ENCODE data around the gene ESRP2.

The ESRP2 gene

GRCh38 chr16:68250951-68251350, 15.0 kb upstream of the ESRP2 start:
- H2AFZ ChIP-seq, result no peak overlapping the region
- H3K36me3 ChIP-seq (ENCODE audit: control insufficient read depth, insufficient read depth, low read length), result no peaks in the 10 kb centered on the region
- no peaks in the 10 kb centered on the region for H3K27me3 ChIP-seq (ENCODE audit: control insufficient read depth, insufficient read depth, low read length)
- H3K79me2 ChIP-seq, result peaks cover 9% of the 10 kb centered on the region
- H3K4me3 ChIP-seq (ENCODE audit: low read depth, low read length), result no peak overlapping the region
- no peak overlapping the region for H3K4me2 ChIP-seq (ENCODE audit: low read length)
- H3K27ac ChIP-seq, result no peak overlapping the region
- H3K9ac ChIP-seq, result no peak overlapping the region
- H3K4me1 ChIP-seq, result peaks cover 4% of the 10 kb centered on the region
- H3K9me3 ChIP-seq (ENCODE audit: control insufficient read depth, low read length), result no peaks in the 10 kb centered on the region
- TF ChIP-seq, protein P1, sequence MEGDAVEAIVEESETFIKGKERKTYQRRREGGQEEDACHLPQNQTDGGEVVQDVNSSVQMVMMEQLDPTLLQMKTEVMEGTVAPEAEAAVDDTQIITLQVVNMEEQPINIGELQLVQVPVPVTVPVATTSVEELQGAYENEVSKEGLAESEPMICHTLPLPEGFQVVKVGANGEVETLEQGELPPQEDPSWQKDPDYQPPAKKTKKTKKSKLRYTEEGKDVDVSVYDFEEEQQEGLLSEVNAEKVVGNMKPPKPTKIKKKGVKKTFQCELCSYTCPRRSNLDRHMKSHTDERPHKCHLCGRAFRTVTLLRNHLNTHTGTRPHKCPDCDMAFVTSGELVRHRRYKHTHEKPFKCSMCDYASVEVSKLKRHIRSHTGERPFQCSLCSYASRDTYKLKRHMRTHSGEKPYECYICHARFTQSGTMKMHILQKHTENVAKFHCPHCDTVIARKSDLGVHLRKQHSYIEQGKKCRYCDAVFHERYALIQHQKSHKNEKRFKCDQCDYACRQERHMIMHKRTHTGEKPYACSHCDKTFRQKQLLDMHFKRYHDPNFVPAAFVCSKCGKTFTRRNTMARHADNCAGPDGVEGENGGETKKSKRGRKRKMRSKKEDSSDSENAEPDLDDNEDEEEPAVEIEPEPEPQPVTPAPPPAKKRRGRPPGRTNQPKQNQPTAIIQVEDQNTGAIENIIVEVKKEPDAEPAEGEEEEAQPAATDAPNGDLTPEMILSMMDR (IDR thresholded peaks at IDR 0.05), result no peak

DNA sequence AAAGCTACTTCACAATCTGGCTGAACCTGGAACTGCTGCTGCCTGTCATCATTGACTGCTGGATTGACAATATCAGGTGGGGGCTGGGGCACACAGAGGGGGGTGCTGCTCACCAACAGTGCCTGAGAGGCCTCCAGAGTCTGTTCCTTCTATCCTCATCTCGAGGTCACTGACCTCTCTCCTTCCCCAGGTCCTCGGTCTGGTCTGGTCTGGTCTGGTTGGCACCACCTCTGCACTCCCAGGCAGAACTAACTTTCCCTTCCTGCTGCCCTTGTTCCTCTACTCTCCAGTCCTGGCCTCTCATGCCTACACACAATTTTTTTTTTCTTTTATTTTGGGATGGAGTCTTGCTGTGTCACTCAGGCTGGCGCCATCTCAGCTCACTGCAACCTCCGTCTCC, 13.4 kb upstream of the ESRP2 start:
- H3K4me2 ChIP-seq (ENCODE audit: low read length), result no peak overlapping the region
- no peak overlapping the region for H3K27ac ChIP-seq
- H3K9ac ChIP-seq, result no peak overlapping the region
- H2AFZ ChIP-seq, result no peak overlapping the region
- peaks cover 15% of the 10 kb centered on the region for H3K79me2 ChIP-seq
- no peaks in the 10 kb centered on the region for H3K27me3 ChIP-seq (ENCODE audit: control insufficient read depth, insufficient read depth, low read length)
- H3K36me3 ChIP-seq (ENCODE audit: control insufficient read depth, insufficient read depth, low read length), result no peaks in the 10 kb centered on the region
- H3K9me3 ChIP-seq (ENCODE audit: control insufficient read depth, low read length), result no peaks in the 10 kb centered on the region
- peaks cover 12% of the 10 kb centered on the region for H3K4me1 ChIP-seq
- TF ChIP-seq, protein P1 (IDR thresholded peaks at IDR 0.05), result no peak
- no peak overlapping the region for H3K4me3 ChIP-seq (ENCODE audit: low read depth, low read length)

GRCh38 chr16:68247932-68248331, 12.0 kb upstream of the ESRP2 start:
- peaks cover 14% of the 10 kb centered on the region for H3K4me1 ChIP-seq
- peaks cover 15% of the 10 kb centered on the region for H3K79me2 ChIP-seq
- H3K9ac ChIP-seq, result no peak overlapping the region
- H3K36me3 ChIP-seq (ENCODE audit: control insufficient read depth, insufficient read depth, low read length), result no peaks in the 10 kb centered on the region
- no peaks in the 10 kb centered on the region for H3K9me3 ChIP-seq (ENCODE audit: control insufficient read depth, low read length)
- TF ChIP-seq, protein P1 (IDR thresholded peaks at IDR 0.05), result no peak
- H3K4me2 ChIP-seq (ENCODE audit: low read length), result no peak overlapping the region
- no peak overlapping the region for H3K27ac ChIP-seq
- no peak overlapping the region for H2AFZ ChIP-seq
- H3K4me3 ChIP-seq (ENCODE audit: low read depth, low read length), result no peak overlapping the region
- no peaks in the 10 kb centered on the region for H3K27me3 ChIP-seq (ENCODE audit: control insufficient read depth, insufficient read depth, low read length)

- Histone ChIP-seq H3K4me3 (ENCODE audit: low read depth, low read length) (no peak overlapping the region), H3K27ac (no peak overlapping the region), H3K79me2 (peaks cover 15% of the 10 kb centered on the region), H3K9ac (no peak overlapping the region), H3K36me3 (ENCODE audit: control insufficient read depth, insufficient read depth, low read length) (no peaks in the 10 kb centered on the region), H2AFZ (no peak overlapping the region), H3K4me1 (peaks cover 14% of the 10 kb centered on the region), H3K4me2 (ENCODE audit: low read length) (no peak overlapping the region), H3K27me3 (ENCODE audit: control insufficient read depth, insufficient read depth, low read length) (no peaks in the 10 kb centered on the region), H3K9me3 (ENCODE audit: control insufficient read depth, low read length) (no peaks in the 10 kb centered on the region)
- TF ChIP-seq, protein P1 (IDR thresholded peaks at IDR 0.05), result no peak
Measured at GRCh38 chr16:68247400-68247799, 11.5 kb upstream of the ESRP2 start.

DNA sequence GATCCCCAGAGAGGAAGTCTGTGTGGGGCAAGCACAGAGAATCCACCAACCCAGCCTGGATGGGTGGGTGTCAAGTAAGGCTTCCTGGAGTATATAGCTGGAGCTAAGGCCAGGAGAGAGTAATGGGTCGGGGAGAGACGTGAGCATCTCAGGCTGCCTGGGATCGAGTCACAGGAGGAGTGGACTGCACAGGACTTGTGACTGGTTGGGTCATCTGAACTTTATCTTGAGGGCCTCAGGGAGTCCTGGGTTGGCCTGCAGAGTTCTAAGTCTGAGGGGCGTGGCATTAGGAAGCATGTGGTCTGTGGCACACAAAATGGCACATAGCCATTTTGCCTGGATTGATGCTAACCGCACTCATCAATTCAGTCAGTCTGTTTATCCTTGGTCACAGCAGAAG, 10.7 kb upstream of the ESRP2 start:
- Histone ChIP-seq H3K9ac (no peak overlapping the region), H3K4me2 (ENCODE audit: low read length) (no peak overlapping the region), H3K27ac (no peak overlapping the region), H3K4me3 (ENCODE audit: low read depth, low read length) (no peak overlapping the region), H3K4me1 (peaks cover 14% of the 10 kb centered on the region), H3K36me3 (ENCODE audit: control insufficient read depth, insufficient read depth, low read length) (no peaks in the 10 kb centered on the region), H3K9me3 (ENCODE audit: control insufficient read depth, low read length) (no peaks in the 10 kb centered on the region), H2AFZ (no peak overlapping the region), H3K27me3 (ENCODE audit: control insufficient read depth, insufficient read depth, low read length) (no peaks in the 10 kb centered on the region), H3K79me2 (peaks cover 15% of the 10 kb centered on the region)
- TF ChIP-seq, protein P1 (IDR thresholded peaks at IDR 0.05), result no peak

All from parathyroid adenoma (tissue), 2 donors.